Epidermal melanocyte (primary cell): ENCODE measurements around the gene SLC6A3.

ENCODE experiments used
- DNase-seq: peaks from one replicate; pipeline ENCODE4 v3.0.0; 2011; ENCODE audit warnings: low spot score; ENCODE audit not compliant: insufficient read length

The SLC6A3 gene

DNA sequence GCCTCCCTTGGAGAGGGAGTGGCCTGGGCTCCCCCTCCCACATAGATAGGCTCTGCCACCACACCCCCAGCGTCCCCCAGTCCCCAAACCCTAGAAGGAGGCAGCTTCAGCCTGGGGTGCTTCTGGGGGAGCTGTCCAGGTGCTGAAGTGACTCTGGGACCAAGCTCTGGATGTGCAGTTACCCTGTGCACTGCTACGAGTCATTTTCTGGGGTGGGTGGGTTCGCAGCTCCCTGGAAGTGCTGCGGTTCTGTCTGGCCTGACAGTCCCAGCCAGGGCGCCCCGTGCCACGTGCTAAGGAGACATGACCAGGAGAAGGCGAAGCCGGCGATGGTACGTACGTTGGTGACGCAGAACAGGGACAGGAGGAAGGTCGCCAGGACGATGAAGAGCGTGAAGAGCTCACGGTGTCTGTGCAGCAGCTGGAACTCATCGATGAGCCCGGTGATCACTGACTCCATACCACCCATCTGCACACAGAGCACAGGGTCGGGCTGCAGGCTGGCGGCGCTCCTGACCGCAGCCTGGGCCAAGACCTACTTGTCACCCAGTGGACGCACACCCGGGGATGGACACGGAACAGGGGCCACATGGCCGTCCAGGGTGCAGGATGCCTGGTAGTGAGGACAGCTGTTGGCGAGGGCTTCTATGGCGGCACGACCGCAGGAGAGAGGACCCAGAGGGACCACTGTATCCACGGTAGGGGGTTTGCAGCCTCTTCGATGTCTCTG is 35.7 kb downstream of the SLC6A3 start:
- DNase-seq = no peak

DNA sequence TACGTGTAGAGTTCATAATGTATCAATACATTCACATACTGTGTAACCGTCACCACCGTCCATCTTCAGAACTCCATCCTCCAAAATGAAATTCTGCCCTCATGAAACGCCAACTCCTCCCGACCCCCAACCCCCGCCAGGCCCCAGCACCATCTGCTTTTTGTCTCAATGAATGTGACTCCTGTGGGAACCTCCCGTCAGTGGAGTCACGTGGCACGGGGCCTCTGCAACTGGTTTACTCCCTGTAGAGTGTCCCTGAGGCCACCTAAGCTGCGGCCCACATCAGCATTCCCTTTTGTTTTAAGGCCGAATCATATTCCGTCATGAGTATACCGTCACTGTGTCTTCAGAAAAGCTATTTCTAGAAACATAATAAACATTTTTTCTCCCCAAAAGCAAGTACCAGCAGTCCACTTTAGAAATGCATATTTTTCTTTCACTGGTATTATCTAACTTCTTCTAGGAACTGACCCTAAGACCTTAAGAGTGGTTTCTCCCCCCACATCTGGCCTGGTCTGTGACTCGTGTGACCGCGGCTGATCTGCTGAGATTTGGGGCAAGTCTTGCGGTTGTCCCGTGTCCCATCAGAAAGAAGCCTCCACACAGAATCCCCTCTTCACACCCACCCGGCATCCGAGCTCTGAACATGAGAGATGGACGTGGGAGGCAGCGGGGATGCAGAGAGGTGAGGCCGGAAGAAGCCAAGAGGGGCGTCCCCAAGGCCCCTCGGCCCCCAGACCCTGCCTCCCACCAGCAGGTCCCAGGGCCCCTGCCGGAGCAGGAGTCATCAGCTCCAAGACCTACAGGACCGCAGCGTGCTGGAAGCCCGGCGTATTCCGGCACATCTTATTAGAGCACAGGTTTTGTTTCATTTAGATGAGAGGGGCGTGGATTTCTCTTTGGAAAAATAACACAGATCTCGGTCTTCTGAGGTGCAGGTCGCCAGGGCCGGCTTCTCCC is 38.3 kb downstream of the SLC6A3 start:
- no peak for DNase-seq

DNA sequence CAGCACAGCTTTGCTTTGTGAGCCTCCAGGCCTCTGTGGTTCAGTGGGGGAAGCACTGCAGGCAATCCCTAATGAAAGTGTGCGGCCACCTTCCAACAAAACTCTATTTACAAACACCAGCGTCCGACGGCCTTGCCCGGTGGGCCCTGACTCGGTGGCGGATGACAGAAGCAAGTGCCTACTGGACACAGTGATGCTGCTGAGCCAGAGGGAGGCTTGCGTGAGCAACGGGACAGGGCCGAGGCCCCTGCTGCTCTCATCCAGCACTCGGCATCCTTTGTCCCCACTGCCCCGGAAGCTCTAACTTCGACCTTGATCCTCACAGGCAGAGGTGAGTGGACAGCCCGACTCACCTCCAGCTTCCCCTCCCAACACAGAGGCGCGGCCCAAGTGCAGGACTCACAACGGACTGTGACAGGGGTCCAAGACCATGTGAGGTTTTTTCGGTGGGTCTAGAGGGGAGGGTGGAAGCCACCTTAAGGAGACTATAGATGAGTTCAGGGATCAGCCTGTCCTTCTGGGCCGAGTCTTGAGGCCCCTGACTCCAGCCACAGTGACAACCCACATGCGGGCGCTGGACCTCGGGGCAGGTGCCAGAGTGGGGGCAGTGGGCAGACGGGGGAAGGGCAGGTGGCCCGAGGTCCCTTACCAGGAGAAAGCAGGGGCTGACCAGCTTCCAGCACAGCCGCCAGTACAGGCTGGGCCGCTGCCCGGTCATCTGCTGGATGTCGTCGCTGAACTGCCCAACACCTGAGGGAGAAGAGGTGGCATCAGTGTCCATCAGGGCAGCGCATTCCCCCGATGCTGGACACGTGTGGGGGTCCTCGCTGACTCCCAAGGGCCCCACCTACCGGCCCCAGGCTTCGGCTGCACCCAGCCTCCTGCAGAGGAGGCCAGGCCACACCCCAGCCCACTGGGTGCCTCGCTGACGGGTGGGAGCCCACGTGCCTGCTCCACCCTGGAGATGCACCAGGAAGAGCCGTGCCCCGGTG is 39.4 kb downstream of the SLC6A3 start:
- DNase-seq = no peak

DNA sequence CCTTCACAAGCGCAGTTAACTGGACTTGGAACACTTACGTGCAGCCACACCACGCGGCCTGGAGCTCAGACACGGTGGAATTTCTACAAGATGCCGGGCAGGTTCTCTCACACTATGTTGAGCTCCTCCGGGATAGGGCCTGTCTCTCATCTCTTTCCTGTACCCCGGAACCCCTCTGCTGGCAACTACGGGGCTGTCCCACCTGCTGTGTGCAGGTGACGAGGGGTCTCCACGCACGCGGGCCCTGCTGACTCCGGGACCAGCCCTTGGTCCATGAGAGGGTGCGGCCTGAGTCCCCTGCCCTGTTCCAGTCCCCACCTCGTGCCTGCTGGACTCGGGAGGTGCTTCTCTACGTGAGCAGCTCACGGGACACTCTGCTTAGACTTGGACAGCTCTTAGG is 40.1 kb downstream of the SLC6A3 start:
- no peak for DNase-seq

DNA sequence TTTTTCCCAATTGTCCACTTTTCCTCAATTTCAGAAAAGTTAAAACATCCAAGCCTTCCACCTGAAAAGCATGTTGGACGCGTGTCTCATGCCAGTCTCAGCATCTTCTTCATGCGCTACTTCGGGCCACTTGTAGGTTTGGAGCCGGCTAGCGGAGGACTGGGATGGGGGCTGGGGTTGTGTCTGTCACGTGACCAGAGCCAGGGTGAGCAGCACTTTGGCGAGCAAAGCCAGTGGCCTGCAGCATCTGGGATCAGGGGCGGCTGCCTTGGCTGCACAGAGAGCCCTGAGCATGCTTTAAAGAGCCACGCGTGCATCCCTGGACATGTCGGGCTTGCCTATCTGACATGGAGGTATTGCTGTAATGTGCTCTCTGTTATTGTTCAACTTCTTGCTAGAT is 41.2 kb downstream of the SLC6A3 start:
- no peak for DNase-seq

DNA sequence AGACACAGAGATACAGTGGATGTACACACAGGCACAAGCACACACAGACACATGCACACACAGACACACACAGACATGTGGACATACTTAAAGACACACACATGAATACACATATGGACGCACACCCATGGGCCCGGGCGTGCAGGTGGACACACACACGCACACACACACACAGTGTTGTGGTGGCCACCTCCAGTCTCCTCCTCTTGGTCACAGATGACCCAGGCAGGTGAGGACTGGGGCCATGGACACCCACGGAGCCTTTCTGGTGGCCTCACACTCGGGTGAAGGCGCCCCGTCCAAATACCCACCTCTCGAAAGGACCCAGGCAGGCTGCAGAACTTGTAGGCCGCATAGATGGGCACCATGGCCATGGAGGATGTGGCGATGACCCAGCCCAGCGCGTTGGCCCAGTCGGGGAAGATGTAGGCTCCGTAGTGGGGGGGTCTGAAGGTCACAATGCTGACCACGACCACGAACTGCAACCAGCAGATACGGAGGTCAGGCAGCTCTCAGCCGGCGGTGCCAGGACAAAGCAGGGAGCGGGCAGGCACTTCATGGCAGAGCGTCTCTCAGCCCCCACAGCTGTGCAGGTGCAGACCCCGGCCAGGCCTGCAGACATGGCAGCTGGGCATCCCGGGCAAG is 42.5 kb downstream of the SLC6A3 start:
- DNase-seq = no peak

DNA sequence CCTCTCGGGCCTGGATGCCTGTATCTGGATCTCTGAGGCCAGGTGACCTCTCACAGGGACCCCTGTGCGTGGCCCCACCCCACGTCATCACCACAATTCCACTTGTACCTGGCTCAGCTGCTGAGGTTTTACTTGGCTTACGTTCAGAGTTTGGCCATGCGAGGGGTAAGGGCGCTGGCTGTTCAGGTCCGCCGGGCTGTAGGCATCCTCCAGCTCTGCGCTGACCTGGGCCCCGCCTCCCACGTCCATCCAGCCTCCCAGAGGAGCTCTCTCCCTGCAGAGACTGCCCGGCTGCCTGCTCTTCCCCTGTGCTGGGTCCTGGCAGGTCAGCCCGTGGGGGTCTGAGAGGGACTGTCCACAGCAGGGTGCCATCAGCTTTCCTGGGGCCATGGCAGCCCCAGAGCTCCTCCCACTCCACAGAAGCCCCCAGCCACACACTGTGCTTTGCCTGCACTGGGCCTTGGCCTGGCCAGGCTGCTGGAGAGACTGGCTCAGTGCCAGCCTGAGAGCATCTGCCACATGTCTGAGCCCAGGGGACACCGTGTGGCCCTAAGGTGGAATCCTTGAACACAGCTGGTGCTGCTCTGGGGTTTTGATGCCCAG is 43.6 kb downstream of the SLC6A3 start:
- no peak for DNase-seq

DNA sequence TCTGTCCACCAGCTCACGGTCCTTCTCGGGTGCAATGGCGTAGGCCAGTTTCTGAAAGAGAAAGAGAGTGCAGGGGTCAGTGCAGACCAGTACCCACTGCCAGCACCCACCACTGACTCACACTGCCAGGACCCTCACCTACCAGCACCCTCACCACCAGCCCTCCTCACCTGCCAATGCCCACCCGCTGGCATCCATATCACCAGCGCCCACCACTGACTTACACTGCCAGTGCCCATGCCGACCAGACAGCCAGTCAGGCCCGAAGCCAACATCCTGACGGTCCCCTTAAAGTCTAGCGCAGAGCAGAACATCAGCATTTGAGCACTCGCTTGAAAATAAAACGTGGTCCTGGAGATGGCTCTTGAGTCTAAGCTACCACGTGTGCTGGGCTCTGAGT is 44.3 kb downstream of the SLC6A3 start:
- no peak for DNase-seq

DNA sequence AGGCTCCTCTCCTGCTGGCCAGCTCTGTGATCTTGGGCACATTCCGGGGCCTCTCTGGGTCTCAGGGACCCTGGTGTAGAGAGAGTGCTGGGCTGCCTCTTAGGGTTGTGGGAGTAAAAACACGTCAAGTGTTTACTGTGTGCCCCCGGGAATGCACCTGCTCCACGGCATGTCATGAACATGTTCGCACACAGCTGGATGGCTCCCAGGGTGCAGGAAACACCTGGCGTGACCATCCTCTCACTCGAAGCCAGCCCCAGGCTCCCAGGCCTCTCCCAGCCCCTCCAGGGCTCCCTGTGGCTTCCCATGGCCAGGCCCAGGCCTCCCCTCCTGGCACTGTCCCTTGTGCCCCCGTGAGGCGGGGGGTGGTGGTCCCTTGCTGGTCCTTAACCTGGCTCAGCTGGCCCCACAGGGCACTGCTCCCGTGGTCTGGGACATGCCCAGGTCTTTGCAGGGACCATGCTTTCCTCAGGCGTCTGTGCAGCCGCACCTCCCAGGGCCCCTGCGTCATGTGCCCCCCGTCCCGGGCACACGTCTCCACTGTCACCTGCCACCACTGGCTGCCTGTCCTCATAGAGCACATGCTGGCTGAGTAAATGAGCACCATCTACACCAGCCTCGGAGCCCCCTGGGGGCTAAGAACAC is 44.9 kb downstream of the SLC6A3 start:
- DNase-seq = no peak

DNA sequence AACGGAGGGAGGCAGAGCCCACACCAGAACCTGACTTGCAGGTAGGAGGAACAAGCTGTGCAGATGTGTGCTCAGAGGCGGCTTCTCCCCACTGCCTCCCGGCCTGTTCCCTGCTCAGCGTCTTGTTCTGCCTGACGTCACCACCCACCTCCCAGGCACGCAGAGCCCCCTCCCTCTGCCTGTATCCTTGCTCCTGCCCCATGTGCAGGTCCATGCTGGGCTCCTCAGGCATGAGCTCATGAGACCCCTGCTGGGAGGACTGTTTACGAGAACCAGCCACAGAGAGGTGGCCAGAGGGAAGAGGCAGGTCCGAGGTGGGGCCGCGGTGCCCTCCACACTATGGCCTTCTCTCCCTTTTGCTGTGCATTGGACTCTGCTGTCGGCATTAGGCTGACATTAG is 45.5 kb downstream of the SLC6A3 start:
- no peak for DNase-seq

DNA sequence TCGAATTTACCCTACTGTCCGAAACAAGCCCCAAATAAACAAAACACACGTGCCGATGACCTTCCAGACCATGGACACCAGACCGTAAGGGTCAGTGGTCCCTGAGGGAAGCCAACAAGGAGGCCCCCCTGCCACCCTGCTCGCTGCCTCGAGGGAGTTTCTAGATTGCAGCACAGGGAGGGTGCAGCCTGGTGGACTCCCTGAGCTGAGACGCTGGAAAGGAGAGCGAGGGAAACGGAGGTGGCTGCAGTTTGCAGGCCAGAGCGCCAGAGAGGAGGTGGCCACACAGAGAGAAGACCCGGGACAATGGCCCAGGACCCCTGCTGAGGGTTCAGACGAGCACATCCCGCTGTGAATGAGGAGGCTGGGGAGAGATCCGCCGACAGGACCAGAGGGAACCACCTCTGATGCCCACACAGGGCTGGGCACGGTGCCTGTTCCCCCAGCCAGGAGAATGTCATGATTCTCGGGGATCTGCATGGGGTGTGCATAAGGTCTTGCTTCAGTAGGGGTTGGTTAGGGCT is 48.9 kb downstream of the SLC6A3 start:
- no peak for DNase-seq

DNA sequence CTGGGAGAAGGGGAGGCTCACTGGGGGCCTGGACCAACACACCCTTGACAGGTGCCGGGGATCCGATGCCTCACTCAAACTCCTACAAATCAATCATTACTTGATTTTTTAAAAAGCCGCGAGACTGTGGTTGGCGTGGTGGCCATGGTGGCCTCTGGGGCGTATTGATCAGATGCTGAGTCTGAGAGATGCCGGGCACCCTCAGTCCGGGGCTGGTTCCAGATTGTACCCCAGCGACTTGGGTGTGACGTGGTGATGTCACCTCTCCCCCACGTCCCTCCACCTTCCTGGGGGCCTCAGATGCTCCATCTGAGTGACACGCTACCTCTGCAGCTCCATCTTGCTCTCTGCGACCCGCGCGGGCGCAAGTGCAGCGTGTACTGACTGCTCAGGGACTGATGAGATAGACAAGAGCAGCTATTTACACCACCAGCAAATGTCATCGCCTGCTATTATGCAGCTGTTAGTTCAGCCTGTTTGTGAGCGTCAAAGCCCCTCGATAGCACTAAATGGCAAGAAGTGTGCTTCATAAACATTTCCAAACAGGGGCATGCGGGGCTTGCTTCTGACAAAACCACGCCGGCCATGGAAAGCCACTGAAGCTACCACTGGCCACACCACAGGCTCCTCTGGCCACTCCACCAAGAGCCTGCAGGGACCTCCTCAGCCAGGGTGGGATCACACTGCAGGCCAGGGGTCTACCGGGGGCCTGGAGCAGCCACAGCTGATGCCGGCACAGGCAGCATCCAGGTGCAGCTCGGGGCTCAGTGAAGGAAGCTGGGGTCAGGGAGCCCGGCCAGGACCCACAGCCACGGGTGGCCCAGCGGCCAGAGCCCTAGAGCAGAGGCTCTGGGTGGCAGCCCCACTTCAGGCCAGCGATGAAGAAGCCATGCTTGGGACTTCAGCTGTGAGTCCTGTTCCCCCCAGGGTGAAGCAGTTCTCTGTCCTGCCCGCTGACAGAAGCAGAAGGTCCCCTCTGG is 50.1 kb downstream of the SLC6A3 start:
- no peak for DNase-seq

DNA sequence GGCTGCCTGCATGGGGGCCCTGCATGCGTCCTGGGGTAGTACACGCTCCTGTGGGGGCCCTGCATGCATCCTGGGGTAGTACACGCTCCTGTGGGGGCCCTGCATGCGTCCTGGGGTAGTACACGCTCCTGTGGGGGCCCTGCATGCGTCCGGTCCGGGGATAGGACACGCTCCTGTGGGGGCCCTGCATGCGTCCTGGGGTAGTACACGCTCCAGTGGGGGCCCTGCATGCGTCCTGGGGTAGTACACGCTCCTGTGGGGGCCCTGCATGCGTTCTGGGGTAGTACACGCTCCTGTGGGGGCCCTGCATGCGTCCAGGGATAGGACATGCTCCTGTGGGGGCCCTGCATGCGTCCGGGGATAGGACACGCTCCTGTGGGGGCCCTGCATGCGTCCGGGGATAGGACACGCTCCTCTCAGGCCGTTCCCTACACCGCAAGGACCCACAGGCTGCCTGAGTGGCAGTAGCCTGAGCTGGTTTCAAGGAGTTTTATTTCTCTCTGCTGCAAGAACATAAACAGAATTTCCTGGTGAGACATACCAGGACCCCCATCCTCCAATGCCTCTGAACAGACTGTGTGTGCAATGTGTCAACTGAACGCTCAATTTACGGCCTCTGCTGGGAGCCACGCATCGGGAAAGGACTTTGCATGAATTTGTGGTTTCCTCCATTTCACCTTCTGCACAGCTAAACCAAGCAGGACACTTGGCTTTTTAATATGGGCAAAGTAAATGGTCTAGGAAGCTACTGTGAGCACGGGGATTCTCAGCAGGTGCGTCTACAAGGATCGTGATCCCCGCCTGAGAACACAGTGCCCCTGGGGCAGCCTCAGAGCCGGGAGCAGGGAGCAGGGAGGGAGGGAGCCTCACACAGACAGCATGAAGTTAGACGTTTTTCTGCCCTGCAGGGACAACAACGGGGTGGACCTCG is 51.4 kb downstream of the SLC6A3 start:
- DNase-seq = no peak

DNA sequence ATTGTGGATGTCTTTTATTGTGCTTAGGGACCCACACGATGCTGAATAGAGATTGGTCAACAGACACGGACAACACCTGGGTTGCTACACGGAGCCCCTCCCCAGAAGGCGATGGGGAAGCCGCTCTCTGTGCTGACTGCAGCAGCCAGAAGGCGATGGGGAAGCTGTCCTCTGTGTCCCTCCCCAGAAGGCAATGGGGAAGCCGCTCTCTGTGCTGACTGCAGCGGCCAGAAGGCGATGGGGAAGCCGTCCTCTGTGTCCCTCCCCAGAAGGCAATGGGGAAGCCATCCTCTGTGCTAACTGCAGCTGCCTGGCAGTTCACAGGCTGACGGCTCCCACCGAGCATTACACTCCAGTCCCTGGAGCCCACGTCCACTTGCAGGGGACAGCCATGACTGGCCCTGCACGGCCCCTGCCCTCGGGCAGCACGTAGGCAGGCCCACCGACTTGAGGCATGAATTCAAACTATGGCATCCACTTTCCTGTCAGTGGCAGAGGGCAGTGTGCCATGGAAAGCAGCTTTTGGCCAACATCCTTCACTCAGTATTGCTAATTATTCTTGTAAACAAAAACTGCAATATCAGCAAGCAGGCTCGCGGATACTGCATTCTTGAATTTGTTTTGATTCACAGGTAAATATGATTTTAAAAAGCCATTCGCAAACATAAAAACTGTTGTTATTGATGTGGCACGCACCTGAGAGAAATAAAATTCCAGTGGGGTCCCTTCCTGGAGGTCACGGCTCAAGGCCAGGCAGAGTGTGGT is 52.3 kb downstream of the SLC6A3 start:
- no peak for DNase-seq

DNA sequence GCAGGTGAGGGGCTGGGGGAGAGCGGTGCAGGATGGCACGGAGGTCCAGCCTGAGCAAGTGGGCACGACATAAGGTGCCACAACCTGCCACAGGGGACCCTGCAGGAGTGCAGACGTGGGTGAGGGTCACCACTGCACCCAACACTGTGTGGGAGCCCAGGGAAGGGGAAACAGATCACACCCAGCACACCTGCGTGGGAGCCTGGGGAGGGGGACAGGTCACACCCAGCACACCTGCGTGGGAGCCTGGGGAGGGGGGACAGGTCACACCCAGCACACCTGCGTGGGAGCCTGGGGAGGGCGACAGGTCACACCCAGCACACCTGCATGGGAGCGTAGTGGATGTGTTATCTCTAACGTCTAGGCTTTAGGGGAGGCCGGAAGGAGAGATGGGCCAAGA is 53.0 kb downstream of the SLC6A3 start:
- no peak for DNase-seq

DNA sequence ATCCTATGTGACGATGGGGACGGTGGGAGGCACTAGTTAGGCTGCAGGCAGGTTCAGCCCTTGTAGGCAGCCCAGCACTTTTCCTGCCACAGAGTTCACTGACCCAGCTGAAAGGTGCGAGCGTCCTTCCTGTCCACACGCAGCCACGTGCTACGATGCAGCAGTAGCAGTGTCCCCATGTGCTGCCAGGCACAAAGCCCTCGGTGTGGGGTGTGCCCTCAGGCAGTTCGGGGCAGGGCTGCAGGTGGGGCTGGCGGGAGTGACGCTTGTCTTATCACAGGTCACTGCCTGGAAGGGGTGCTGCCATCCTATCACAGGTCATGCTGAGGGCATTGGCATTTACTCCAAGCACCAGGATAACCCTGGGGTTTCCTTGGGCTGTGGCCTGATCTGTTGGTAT is 53.5 kb downstream of the SLC6A3 start:
- no peak for DNase-seq
